CD14-positive monocyte (primary cell): ENCODE measurements around the gene BSND. TPM values are rescaled to one million over a fixed set of nuclear protein-coding genes. Genes with fewer than 3 reads are reported as not detected.

Experiments
- DNase-seq, 3 donors: peaks; one replicate each; pipeline ENCODE4 v3.0.0-alpha.2; 2011 to 2022
- H2AFZ ChIP-seq: 2 replicates; pipeline ENCODE4 v1.6.0; 2012; ENCODE audit warnings: mild to moderate bottlenecking, low read depth, low read length, inconsistent platforms; ENCODE audit not compliant: insufficient read depth, poor library complexity, severe bottlenecking
- H3K27ac ChIP-seq, 2 donors: 1 replicate in 1 of 2; 2 replicates in 1 of 2; pipeline ENCODE4 v1.5.1; 2012 to 2013; ENCODE audit warnings: low read length in 2 of 2, control low read depth in 1 of 2, inconsistent platforms in 1 of 2, low read depth in 1 of 2, mild to moderate bottlenecking in 1 of 2
- H3K27me3 ChIP-seq, 2 donors: one replicate each; pipeline versions ENCODE4 v1.6.0 to v1.6.1; 2011 to 2013; ENCODE audit warnings: low read length in 2 of 2; ENCODE audit not compliant: control insufficient read depth in 2 of 2, insufficient read depth in 2 of 2
- H3K36me3 ChIP-seq, 2 donors: replicated peaks in 1 of 2; 1 replicate in 1 of 2; 2 replicates in 1 of 2; pipeline versions ENCODE4 v1.5.1 to v1.6.1; 2012 to 2013; ENCODE audit warnings: low read length in 2 of 2, control low read depth in 1 of 2, inconsistent platforms in 1 of 2, mild to moderate bottlenecking in 1 of 2; ENCODE audit not compliant: insufficient read depth in 2 of 2, control insufficient read depth in 1 of 2
- H3K4me1 ChIP-seq, 2 donors: 1 replicate in 1 of 2; 2 replicates in 1 of 2; pipeline versions ENCODE4 v1.5.1 to v1.6.1; 2012 to 2013; ENCODE audit warnings: low read length in 2 of 2, control low read depth in 1 of 2, inconsistent platforms in 1 of 2, mild to moderate bottlenecking in 1 of 2, moderate library complexity in 1 of 2; ENCODE audit not compliant: insufficient read depth in 2 of 2, control insufficient read depth in 1 of 2
- H3K4me2 ChIP-seq: replicated peaks from 2 replicates; pipeline ENCODE3; 2012; ENCODE audit warnings: low read length, moderate library complexity, mild to moderate bottlenecking; ENCODE audit not compliant: poor library complexity, severe bottlenecking; ENCODE audit errors: extremely low read depth
- H3K4me3 ChIP-seq, 3 experiments: fragments of 200-600 bp in 1 of 3; sonication (generic) in 1 of 3; replicated peaks in 1 of 3; 1 replicate in 2 of 3; 2 replicates in 1 of 3; pipeline ENCODE4 v1.5.1; 2011 to 2013; ENCODE audit warnings: low read length in 3 of 3, mild to moderate bottlenecking in 3 of 3, control low read depth in 2 of 3, low read depth in 2 of 3, inconsistent platforms in 1 of 3, moderate library complexity in 1 of 3
- H3K79me2 ChIP-seq: 2 replicates; pipeline ENCODE4 v1.6.0; 2012; ENCODE audit warnings: mild to moderate bottlenecking, control low read depth, inconsistent platforms, low read length, moderate library complexity; ENCODE audit not compliant: insufficient read depth
- H3K9ac ChIP-seq: 2 replicates; pipeline ENCODE4 v1.6.0; 2017; ENCODE audit warnings: low read length, mild to moderate bottlenecking; ENCODE audit not compliant: insufficient read depth, poor library complexity, severe bottlenecking
- H3K9me3 ChIP-seq, 2 donors: replicated peaks in 1 of 2; 1 replicate in 1 of 2; 2 replicates in 1 of 2; pipeline versions ENCODE4 v1.5.1 to v1.6.1; 2012 to 2013; ENCODE audit warnings: low read length in 2 of 2, control low read depth in 1 of 2; ENCODE audit not compliant: control insufficient read depth in 1 of 2, insufficient read depth in 1 of 2
- H4K20me1 ChIP-seq: 2 replicates; pipeline ENCODE4 v1.6.0; 2012; ENCODE audit warnings: mild to moderate bottlenecking, low read length, control low read depth, moderate library complexity; ENCODE audit not compliant: insufficient read depth
- H3K27ac Mint-ChIP-seq, 7 donors: one replicate each; pipeline ENCODE4 v1.8.0; 2020; ENCODE audit warnings: mild to moderate bottlenecking in 7 of 7, mixed read lengths in 7 of 7, moderate library complexity in 6 of 7, inconsistent platforms in 2 of 7
- H3K27me3 Mint-ChIP-seq, 3 donors: one replicate each; pipeline ENCODE4 v1.8.0; 2021 to 2022; ENCODE audit warnings: low read depth in 3 of 3, mild to moderate bottlenecking in 3 of 3, mixed read lengths in 3 of 3, moderate library complexity in 3 of 3, inconsistent platforms in 1 of 3
- H3K36me3 Mint-ChIP-seq, 2 donors: one replicate each; pipeline ENCODE4 v1.8.0; 2020; ENCODE audit warnings: mixed read lengths in 2 of 2, inconsistent platforms in 1 of 2, mild to moderate bottlenecking in 1 of 2
- H3K4me1 Mint-ChIP-seq: one replicate; pipeline ENCODE4 v1.8.0; 2020; ENCODE audit warnings: mild to moderate bottlenecking, mixed read lengths
- H3K4me3 Mint-ChIP-seq, 2 donors: one replicate each; pipeline ENCODE4 v1.8.0; 2020; ENCODE audit warnings: mild to moderate bottlenecking in 2 of 2, mixed read lengths in 2 of 2, moderate library complexity in 1 of 2
- H3K9me3 Mint-ChIP-seq, 7 donors: one replicate each; pipeline ENCODE4 v1.8.0; 2020 to 2022; ENCODE audit warnings: mixed read lengths in 7 of 7, mild to moderate bottlenecking in 6 of 7, moderate library complexity in 6 of 7, inconsistent platforms in 2 of 7
- WGBS: methylation state at CpG from one replicate; pipeline ENCODE4 v1.1.5; 2013; ENCODE audit warnings: missing lambda C conversion rate; ENCODE audit not compliant: insufficient coverage; 5-methylcytosine and 5-hydroxymethylcytosine counted together
- intact Hi-C, 2 donors: fragments of 100-400 bp; cut with micrococcal nuclease; formaldehyde crosslinking; loops; one replicate each; pipeline versions ENCODE4 v1.15.0 to v1.15.1; 2023
- polyA plus RNA-seq, 3 donors: library from polyadenylated mRNA; depleted of rRNA in 1 of 3; unstranded in 2 of 3; stranded (reverse) in 1 of 3; fragments of 300-500 nt in 2 of 3; fragments of >200 nt in 1 of 3; fragmentation: Illumina TruSeq in 2 of 3; gene quantifications; 1 replicate in 2 of 3; 2 replicates in 1 of 3; pipeline ENCODE4 v1.2.3, GENCODE V29; 2012 to 2021
- TF ChIP-seq, protein P1 (sequence below): fragments of 200-600 bp; IDR thresholded peaks from one replicate; pipeline ENCODE4 v1.8.0; 2022; ENCODE audit warnings: antibody characterized with exemption, mild to moderate bottlenecking

BSND gene
- polyA plus RNA-seq, 3 donors: not detected

DNA sequence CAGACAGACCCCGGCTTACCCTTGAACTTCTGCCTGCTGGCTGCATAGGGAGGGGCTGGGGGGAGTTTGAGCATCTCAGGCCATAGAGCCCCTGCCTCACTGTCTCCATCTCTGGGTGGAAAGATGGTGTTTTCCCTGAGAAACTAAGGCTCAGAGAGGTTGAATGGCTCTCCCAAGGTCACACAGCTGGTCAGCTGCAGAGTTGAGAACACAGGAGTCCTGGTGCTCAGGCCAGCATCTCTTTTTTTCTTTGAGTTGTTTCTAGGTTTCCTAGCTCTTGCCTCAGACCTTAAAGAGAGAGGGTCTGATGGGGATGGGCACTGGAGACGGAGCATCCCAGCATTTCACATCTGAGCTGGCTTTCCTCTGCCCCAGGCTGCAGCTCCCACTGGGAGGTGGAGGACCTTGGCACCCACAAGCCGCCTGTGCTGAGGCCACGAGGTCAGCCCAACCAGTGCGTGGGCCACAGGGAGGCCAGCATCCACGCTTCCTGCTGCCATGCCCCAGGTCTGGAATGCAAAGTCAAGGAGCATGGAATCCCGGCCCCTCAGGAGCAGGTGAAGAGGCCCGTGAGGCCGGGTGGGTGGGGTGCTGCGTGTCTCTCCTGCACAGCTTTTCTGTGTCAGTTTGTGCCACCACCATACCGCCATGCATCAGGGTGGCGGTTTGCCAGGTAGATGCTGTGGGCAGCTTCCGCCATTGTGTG, 62.4 kb downstream of the BSND start:
- Mint-ChIP-seq H3K27me3 (peaks cover 2 to 9% (median 4%) of the 10 kb centered on the region in 3 donors), H3K9me3 (peaks cover 0 to 3% (median 0%) of the 10 kb centered on the region in 7 donors), H3K36me3 (peaks cover 0 to 3% of the 10 kb centered on the region in 2 donors), H3K27ac (no peak overlapping the region), H3K4me3 (no peak overlapping the region), H3K4me1 (peaks cover 3% of the 10 kb centered on the region)
- intact Hi-C loops: no loop called here
- H2AFZ ChIP-seq: no peak overlapping the region
- H3K36me3 ChIP-seq: no peaks in the 10 kb centered on the region
- H3K27ac ChIP-seq: no peak overlapping the region
- H3K4me2 ChIP-seq: no peak overlapping the region
- no peaks in the 10 kb centered on the region for H4K20me1 ChIP-seq
- no peak for DNase-seq
- no peaks in the 10 kb centered on the region for H3K9me3 ChIP-seq
- no peaks in the 10 kb centered on the region for H3K27me3 ChIP-seq
- no peaks in the 10 kb centered on the region for H3K4me1 ChIP-seq
- no peak overlapping the region for H3K4me3 ChIP-seq
- TF ChIP-seq, protein P1, sequence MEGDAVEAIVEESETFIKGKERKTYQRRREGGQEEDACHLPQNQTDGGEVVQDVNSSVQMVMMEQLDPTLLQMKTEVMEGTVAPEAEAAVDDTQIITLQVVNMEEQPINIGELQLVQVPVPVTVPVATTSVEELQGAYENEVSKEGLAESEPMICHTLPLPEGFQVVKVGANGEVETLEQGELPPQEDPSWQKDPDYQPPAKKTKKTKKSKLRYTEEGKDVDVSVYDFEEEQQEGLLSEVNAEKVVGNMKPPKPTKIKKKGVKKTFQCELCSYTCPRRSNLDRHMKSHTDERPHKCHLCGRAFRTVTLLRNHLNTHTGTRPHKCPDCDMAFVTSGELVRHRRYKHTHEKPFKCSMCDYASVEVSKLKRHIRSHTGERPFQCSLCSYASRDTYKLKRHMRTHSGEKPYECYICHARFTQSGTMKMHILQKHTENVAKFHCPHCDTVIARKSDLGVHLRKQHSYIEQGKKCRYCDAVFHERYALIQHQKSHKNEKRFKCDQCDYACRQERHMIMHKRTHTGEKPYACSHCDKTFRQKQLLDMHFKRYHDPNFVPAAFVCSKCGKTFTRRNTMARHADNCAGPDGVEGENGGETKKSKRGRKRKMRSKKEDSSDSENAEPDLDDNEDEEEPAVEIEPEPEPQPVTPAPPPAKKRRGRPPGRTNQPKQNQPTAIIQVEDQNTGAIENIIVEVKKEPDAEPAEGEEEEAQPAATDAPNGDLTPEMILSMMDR: no peak
- H3K79me2 ChIP-seq: no peaks in the 10 kb centered on the region
- WGBS: 89% methylated on average over 13 of the region's 13 CpGs
- H3K9ac ChIP-seq: no peak overlapping the region

Other genes with a start within 250 kb of the BSND start
- 1 to 10 TPM in 1 of 3 donors, under 1 TPM in 2; 0.73 to 1.2 (median 0.92) TPM for gene PARS2, start 234.4 kb upstream of the BSND start, polyA plus RNA-seq
- under 1 TPM in 1 of 3 donors, not detected in 2; 0.04 TPM for gene TTC22, start 197.6 kb upstream of the BSND start, polyA plus RNA-seq
- 1 to 10 TPM in 2 of 3 donors, under 1 TPM in 1; 0.48 to 3.5 (median 3.0) TPM for gene DHCR24, start 111.7 kb upstream of the BSND start, polyA plus RNA-seq
- not detected for gene TMEM61, start 18.3 kb upstream of the BSND start, polyA plus RNA-seq
- not detected for gene PCSK9, start 40.6 kb downstream of the BSND start, polyA plus RNA-seq
- gene USP24, start 216.4 kb downstream of the BSND start, polyA plus RNA-seq: 10 to 100 TPM in 1 of 3 donors, 1 to 10 TPM in 2; 1.1 to 14.2 (median 2.1) TPM